Large intestine (tissue), 3 donors: ENCODE results near the gene VSTM1. TPM values are rescaled to one million over a fixed set of nuclear protein-coding genes. Genes with fewer than 3 reads are reported as not detected.
"Not testable (repeated sequence)": the region's sequence is repeated elsewhere in the genome, so short reads cannot be mapped to it uniquely, and the experiment has no call there.

Experiments
- DNase-seq, 2 donors: peaks; one replicate each; pipeline versions ENCODE4 v3.0.0 to v3.0.0-alpha.2; 2013
- H3K27ac ChIP-seq: one replicate; pipeline ENCODE4 v1.5.1; 2013; ENCODE audit warnings: low read length
- H3K27me3 ChIP-seq: 2 replicates; pipeline ENCODE4 v1.6.1; 2013; ENCODE audit warnings: low read length; ENCODE audit not compliant: control insufficient read depth, insufficient read depth
- H3K36me3 ChIP-seq: 2 replicates; pipeline ENCODE4 v1.6.1; 2013; ENCODE audit warnings: low read length; ENCODE audit not compliant: control insufficient read depth, insufficient read depth
- H3K4me1 ChIP-seq: one replicate; pipeline ENCODE4 v1.6.1; 2013; ENCODE audit warnings: low read length; ENCODE audit not compliant: control insufficient read depth, insufficient read depth
- H3K4me3 ChIP-seq: one replicate; pipeline ENCODE4 v1.5.1; 2013; ENCODE audit warnings: low read length
- H3K9me3 ChIP-seq: one replicate; pipeline ENCODE4 v1.6.1; 2013; ENCODE audit warnings: mild to moderate bottlenecking, low read depth, low read length, moderate library complexity; ENCODE audit not compliant: control insufficient read depth
- WGBS: methylation state at CpG from one replicate; pipeline ENCODE4 v1.1.5; 2013; ENCODE audit warnings: low lambda C conversion rate; ENCODE audit not compliant: insufficient coverage; 5-methylcytosine and 5-hydroxymethylcytosine counted together
- polyA plus RNA-seq: library from polyadenylated mRNA; unstranded; fragments of 120-200 nt; gene quantifications from one replicate; pipeline ENCODE4 v1.2.1, GENCODE V29; 2013

The VSTM1 gene
- polyA plus RNA-seq, 1 donor: not detected

DNA sequence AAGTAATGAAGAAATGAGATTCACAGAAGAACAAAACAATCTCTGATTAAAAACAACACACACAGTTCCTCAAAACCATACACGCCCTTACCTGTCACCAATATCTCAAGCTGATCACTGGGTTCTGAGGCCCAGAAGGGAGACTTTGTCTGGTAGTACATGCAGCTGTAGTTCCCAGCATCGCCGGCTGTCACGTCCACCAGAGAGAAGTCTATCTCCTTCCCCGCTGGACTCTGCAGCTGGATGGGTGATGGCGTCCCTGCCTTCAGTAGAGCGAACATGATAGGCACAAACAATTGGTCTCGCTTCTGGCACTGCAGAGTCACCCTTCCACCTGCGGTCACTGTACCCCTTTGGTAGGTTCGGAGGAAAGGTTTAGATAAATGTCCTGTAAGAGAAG lies 10.1 kb upstream of the VSTM1 start:
- H3K9me3 ChIP-seq: no peaks in the 10 kb centered on the region
- no peaks in the 10 kb centered on the region for H3K36me3 ChIP-seq
- DNase-seq: no peak
- WGBS: no CpG with 5 or more reads among the region's 10 CpGs
- H3K4me3 ChIP-seq: no peak overlapping the region
- no peak overlapping the region for H3K27ac ChIP-seq
- no peaks in the 10 kb centered on the region for H3K4me1 ChIP-seq
- no peaks in the 10 kb centered on the region for H3K27me3 ChIP-seq

DNA sequence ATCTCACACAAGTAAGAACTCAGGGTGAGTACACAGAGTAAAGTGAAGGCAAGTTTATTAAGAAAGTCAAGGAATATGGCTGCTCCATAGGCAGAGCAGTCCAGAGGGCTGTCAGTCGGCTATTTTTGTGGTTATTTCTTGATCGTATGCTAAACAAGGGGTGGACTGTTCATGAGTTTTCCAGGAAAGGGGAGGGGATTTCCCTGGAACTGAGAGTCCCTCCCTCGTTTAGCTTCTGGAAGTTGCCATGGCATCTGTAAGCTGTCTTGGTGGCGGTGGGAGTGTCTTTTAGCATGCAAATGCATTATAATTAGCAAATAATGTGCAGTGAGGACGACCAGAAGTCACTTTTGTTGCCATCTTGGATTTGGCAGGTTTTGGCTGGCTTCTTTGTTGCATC lies 5.8 kb upstream of the VSTM1 start:
- Histone ChIP-seq H3K4me1 (no peaks in the 10 kb centered on the region), H3K9me3 (no peaks in the 10 kb centered on the region), H3K27ac (no peak overlapping the region), H3K27me3 (no peaks in the 10 kb centered on the region), H3K36me3 (no peaks in the 10 kb centered on the region), H3K4me3 (no peak overlapping the region)
- no peak for DNase-seq
- no CpG with 5 or more reads among the region's 5 CpGs for WGBS

DNA sequence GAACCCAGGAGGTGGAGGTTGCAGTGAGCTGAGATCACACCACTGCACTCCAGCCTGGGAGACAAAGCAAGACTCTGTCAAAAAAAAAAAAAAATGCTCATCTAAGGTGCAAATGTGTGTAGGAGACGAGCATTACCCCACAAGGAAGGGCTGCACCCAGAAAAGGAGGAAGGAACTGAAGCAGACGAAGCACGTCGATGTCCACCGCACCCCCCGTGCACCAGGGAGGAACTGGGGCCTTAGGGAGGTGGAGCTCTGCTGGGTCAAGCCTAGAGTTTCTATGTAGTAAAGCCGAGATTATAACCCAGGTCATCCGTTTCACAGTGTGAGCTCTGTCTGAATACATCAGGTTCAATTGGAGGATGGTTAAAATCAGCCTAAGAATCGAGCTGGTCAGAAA lies 1.1 kb downstream of the VSTM1 start:
- WGBS: no CpG with 5 or more reads among the region's 9 CpGs
- H3K4me3 ChIP-seq: no peak overlapping the region

DNA sequence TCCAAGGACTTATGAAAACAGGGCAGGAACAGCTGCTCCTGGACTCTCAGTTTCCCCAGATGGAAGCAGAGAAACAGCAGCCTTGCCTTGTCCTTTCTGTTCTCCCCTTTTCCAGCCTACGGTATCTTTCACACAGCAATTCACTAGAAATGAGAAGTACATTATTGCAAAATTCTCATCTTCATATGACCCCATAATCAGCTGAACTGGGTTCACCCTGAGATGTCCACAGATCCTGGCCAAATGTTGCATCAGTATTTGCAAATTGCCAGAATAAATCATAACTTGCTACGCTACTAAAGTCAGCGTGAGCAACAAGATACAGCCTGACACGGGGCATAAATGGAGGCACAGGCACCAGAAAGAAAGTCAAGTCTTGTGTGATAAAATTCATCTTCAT lies 16.1 kb downstream of the VSTM1 start:
- Histone ChIP-seq H3K36me3 (no peaks in the 10 kb centered on the region), H3K4me1 (no peaks in the 10 kb centered on the region), H3K4me3 (no peak overlapping the region), H3K9me3 (no peaks in the 10 kb centered on the region), H3K27me3 (no peaks in the 10 kb centered on the region), H3K27ac (no peak overlapping the region)
- DNase-seq: no peak
- 80% methylated on average over 1 of the region's 4 CpGs for WGBS

More for the DNA sequence above, 1.1 kb downstream of the VSTM1 start:
- Histone ChIP-seq H3K27me3 (no peaks in the 10 kb centered on the region), H3K4me1 (no peaks in the 10 kb centered on the region), H3K36me3 (no peaks in the 10 kb centered on the region), H3K9me3 (no peaks in the 10 kb centered on the region), H3K27ac (no peak overlapping the region)
- DNase-seq: no peak

DNA sequence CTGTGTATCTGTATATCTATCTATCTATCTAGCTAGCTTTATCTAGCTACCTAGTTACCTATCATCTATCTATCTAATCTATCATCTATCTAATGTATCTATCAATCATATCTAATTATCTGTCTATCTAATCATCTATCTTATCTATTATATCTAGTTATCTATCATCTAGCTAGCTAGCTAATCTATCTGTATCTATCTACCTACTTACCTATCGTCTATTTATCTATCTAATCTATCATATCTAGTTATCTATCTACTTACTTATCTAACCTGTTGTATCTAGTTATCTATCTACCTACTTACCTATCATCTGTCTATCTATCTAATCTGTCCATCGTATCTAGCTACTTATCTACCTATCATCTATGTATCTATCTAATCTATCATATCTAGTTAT lies 17.9 kb downstream of the VSTM1 start:
- no peaks in the 10 kb centered on the region for H3K27me3 ChIP-seq
- no peaks in the 10 kb centered on the region for H3K36me3 ChIP-seq
- no peaks in the 10 kb centered on the region for H3K9me3 ChIP-seq
- 63% methylated on average over 2 of the region's 2 CpGs for WGBS
- no peaks in the 10 kb centered on the region for H3K4me1 ChIP-seq
- H3K4me3 ChIP-seq: no peak overlapping the region
- no peak for DNase-seq
- H3K27ac ChIP-seq: no peak overlapping the region

DNA sequence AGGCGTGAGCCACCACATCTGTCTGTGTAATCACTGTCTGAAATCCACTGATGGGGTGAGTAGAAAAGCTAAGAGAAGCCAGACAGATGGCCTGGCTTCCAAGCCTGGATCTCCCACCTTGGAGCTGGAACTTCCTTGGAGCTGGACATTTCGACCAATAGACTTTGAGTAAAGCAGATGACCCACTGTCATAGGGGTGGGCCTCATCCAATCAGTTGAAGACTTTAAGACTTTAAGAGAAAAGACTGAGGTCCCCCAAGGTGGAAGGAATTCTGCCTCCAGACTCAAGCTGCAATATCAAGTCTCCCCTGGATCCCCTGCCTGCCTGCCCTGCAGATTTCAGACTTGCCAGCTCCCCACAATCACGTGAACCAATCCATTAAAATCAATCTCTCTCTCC lies 20.7 kb downstream of the VSTM1 start:
- no peaks in the 10 kb centered on the region for H3K9me3 ChIP-seq
- H3K4me1 ChIP-seq: no peaks in the 10 kb centered on the region
- WGBS: no CpG with 5 or more reads among the region's 3 CpGs
- DNase-seq: no peak
- no peak overlapping the region for H3K27ac ChIP-seq
- no peaks in the 10 kb centered on the region for H3K27me3 ChIP-seq
- H3K4me3 ChIP-seq: no peak overlapping the region
- H3K36me3 ChIP-seq: no peaks in the 10 kb centered on the region

DNA sequence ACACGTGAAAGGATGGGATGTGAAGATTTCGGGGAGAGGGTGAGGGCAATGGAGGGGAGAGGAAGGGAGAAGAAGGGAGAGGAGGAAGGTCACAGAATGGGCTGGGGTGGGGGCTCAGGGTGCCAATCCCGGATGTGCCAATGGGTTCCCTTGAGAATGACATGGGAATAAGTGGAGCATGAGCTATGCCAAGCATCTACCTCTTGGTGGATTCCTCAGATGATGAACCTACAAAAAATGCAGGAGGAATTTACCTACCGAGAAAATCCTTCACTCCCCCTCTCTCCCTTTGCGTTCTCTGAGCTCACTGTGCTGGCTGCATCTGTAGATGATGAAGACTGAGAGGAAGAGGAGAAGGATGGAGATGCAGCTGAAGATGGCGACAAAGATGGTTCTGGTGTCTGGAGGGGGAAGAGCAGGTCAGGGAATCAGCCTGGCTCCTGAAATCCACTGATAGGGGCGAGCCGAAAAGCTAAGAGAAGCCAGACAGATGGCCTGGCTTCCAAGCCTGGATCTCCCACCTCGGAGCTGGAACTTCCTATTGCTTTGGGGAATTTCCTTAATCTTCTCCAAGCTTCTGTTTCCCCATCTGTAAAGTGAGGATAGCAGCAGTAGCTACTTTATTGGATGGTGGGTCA lies 21.6 kb downstream of the VSTM1 start:
- Histone ChIP-seq H3K27me3 (no peaks in the 10 kb centered on the region), H3K27ac (no peak overlapping the region), H3K4me1 (no peaks in the 10 kb centered on the region), H3K4me3 (no peak overlapping the region), H3K36me3 (no peaks in the 10 kb centered on the region), H3K9me3 (no peaks in the 10 kb centered on the region)
- DNase-seq: no peak
- 36% methylated on average over 2 of the region's 9 CpGs for WGBS

DNA sequence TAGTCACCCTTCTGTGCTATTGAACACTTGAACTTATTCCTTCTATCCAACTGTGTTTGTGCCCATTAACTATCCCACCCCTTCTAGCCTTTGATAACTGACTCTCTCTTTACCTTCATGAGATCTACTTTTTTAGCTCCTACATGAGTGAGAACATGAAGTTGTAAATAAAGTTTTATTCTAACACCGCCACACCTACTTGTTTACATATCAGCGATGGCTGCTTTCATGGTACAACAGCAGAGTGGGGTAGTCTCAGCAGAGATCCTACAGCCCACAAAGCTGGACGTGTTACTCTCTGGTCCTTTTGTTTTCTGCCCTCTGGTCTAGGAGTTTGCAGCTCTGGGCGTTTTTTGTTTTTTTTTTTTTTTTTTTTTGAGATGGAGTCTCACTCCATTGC lies 23.7 kb downstream of the VSTM1 start:
- Histone ChIP-seq H3K4me1 (no peaks in the 10 kb centered on the region), H3K9me3 (no peaks in the 10 kb centered on the region), H3K27me3 (no peaks in the 10 kb centered on the region), H3K4me3 (no peak overlapping the region), H3K27ac (no peak overlapping the region), H3K36me3 (no peaks in the 10 kb centered on the region)
- WGBS: 100% methylated on average over 1 of the region's 4 CpGs
- no peak for DNase-seq

DNA sequence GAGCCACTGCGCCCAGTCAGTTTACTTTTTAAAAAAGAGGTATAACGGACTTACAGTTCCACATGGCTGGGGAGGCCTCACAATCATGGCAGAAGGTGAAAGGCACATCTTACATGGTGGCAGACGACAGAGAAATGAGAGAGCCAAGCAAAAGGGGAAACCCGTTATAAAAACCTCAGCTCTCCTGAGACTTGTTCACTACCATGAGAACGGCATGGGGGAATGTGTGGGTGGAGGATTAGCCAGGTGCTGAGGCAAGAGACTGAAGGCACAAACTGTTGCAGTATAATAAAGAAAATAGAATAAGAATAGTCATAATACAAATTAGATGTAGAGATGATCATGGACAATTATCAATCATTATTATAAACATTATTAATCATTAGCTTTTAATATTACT lies 27.2 kb downstream of the VSTM1 start:
- H3K4me3 ChIP-seq, H3K27me3 ChIP-seq, H3K36me3 ChIP-seq, H3K27ac ChIP-seq, H3K9me3 ChIP-seq, H3K4me1 ChIP-seq, DNase-seq: not testable (repeated sequence)
- WGBS: 90% methylated on average over 3 of the region's 5 CpGs

DNA sequence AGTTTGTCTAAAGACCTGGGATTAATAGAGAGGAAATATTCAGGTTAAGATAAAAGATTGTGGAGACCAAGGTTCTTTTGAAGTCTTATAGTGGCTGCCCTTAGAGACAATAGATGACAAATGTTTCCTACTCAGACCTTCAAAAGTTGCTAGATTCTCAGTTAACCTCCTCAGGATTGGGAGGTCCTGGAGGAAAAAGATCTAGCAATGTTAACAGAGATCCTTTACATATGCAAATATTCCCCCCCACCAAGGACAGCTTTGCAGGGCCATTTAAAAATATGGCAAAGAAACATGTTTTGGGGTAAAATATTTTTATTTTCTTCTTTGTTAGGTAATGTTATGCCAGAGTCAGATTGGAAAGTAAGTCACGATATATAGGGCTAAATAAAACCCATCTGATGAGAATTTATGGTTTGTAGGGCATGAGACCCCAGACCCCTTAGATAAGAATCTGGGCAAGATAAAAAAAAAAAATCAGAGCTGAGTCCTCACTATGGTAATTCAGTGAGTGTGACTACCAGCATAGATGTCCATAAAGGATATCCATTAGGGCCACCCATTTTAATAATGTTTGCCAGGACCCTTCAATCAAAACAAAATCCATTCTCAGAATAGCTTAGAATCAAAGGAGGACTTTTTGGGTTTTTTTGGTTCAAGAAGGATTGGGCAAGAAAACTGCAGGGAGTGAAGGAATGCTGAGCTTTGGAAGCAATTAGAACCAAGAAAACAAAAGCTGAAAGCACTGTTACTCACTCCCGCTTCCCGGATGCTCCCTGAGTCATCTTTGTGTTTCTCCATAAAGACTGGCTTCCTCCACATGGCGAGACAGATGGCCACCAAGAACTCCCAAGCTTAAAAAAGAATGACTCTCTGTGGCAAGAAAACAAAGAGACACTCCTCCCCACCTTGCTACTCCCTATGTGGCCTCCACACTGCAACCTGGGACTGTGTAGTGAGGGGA lies 28.2 kb downstream of the VSTM1 start:
- Histone ChIP-seq H3K27ac (no peak overlapping the region), H3K27me3 (no peaks in the 10 kb centered on the region), H3K9me3 (no peaks in the 10 kb centered on the region), H3K36me3 (no peaks in the 10 kb centered on the region), H3K4me3 (no peak overlapping the region), H3K4me1 (no peaks in the 10 kb centered on the region)
- 100% methylated on average over 1 of the region's 4 CpGs for WGBS
- no peak for DNase-seq
